ENCODE measurements around the gene MYT1. TPM values are rescaled to one million over a fixed set of nuclear protein-coding genes. Genes with fewer than 3 reads are reported as not detected.

Gene MYT1
- total and polyA plus RNA-seq, 2 of the 13 experiments (the other 11 are each of a cell fraction or from before 2014, with no cell fraction given), result 0.58 to 2.5 TPM

- TF ChIP-seq RNF219 (CRISPR knock-in tag; IDR thresholded peaks at IDR 0.05), result no peak
- peak; percentile 45; the same call in 1 of the 2 replicates for TF ChIP-seq ZNF891 (CRISPR knock-in tag; IDR thresholded peaks at IDR 0.05)
- no peak for TF ChIP-seq ARID2 (CRISPR knock-in tag; IDR thresholded peaks at IDR 0.05; ENCODE audit: borderline replicate concordance)
- TF ChIP-seq FOXA1 (IDR thresholded peaks at IDR 0.05), result no peak
- TF ChIP-seq FOXA1 (CRISPR knock-in tag; IDR thresholded peaks at IDR 0.05), result peak; percentile 84
- TF ChIP-seq, protein P1, sequence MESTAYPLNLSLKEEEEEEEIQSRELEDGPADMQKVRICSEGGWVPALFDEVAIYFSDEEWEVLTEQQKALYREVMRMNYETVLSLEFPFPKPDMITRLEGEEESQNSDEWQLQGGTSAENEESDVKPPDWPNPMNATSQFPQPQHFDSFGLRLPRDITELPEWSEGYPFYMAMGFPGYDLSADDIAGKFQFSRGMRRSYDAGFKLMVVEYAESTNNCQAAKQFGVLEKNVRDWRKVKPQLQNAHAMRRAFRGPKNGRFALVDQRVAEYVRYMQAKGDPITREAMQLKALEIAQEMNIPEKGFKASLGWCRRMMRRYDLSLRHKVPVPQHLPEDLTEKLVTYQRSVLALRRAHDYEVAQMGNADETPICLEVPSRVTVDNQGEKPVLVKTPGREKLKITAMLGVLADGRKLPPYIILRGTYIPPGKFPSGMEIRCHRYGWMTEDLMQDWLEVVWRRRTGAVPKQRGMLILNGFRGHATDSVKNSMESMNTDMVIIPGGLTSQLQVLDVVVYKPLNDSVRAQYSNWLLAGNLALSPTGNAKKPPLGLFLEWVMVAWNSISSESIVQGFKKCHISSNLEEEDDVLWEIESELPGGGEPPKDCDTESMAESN (CRISPR knock-in tag; conservative IDR thresholded peaks at IDR 0.05), result peak; percentile 100
- peak; percentile 26 for TF ChIP-seq ZNF124 (CRISPR knock-in tag; IDR thresholded peaks at IDR 0.05)
- TF ChIP-seq SIX4 (CRISPR knock-in tag; IDR thresholded peaks at IDR 0.05), result no peak
- peak; percentile 89 for TF ChIP-seq KAT8 (CRISPR knock-in tag; IDR thresholded peaks at IDR 0.05)
- TF ChIP-seq EEA1 (CRISPR knock-in tag; IDR thresholded peaks at IDR 0.05; ENCODE audit: borderline replicate concordance), result peak; percentile 98
- no peak for TF ChIP-seq ZKSCAN1 (IDR thresholded peaks at IDR 0.05; ENCODE audit: low read length)
- no peak for TF ChIP-seq ZNF335 (CRISPR knock-in tag; IDR thresholded peaks at IDR 0.05)
- TF ChIP-seq PCBP1 (IDR thresholded peaks at IDR 0.05; ENCODE audit: borderline replicate concordance, low read depth, low read length), result no peak
- TF ChIP-seq, protein P2, sequence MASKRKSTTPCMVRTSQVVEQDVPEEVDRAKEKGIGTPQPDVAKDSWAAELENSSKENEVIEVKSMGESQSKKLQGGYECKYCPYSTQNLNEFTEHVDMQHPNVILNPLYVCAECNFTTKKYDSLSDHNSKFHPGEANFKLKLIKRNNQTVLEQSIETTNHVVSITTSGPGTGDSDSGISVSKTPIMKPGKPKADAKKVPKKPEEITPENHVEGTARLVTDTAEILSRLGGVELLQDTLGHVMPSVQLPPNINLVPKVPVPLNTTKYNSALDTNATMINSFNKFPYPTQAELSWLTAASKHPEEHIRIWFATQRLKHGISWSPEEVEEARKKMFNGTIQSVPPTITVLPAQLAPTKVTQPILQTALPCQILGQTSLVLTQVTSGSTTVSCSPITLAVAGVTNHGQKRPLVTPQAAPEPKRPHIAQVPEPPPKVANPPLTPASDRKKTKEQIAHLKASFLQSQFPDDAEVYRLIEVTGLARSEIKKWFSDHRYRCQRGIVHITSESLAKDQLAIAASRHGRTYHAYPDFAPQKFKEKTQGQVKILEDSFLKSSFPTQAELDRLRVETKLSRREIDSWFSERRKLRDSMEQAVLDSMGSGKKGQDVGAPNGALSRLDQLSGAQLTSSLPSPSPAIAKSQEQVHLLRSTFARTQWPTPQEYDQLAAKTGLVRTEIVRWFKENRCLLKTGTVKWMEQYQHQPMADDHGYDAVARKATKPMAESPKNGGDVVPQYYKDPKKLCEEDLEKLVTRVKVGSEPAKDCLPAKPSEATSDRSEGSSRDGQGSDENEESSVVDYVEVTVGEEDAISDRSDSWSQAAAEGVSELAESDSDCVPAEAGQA (IDR thresholded peaks at IDR 0.05; ENCODE audit: low read depth), result peak; percentile 76; the same call in 1 of the 2 replicates
- TF ChIP-seq, protein P2 (CRISPR knock-in tag; IDR thresholded peaks at IDR 0.05; ENCODE audit: borderline replicate concordance), result peak; percentile 19; the same call in 1 of the 2 replicates
- TF ChIP-seq ZNF615 (CRISPR knock-in tag; IDR thresholded peaks at IDR 0.05; ENCODE audit: borderline replicate concordance), result no peak
- peak; percentile 89 for TF ChIP-seq ZMAT3 (CRISPR knock-in tag; conservative IDR thresholded peaks at IDR 0.05)
- TF ChIP-seq HBP1 (CRISPR knock-in tag; IDR thresholded peaks at IDR 0.05; ENCODE audit: low read depth), result peak; percentile 50; the same call in 1 of the 2 replicates
These were observed 91.4 kb downstream of the MYT1 start, which contains the start of gene PCMTD2 (continued) for GRCh38 chr20:64255361-64256281.

Measured in HepG2 (cell line).